Measurements from ENCODE around the gene MRPS18C.
"Not testable (repeated sequence)": the region's sequence is repeated elsewhere in the genome, so short reads cannot be mapped to it uniquely, and the experiment has no call there.

MRPS18C gene

DNA sequence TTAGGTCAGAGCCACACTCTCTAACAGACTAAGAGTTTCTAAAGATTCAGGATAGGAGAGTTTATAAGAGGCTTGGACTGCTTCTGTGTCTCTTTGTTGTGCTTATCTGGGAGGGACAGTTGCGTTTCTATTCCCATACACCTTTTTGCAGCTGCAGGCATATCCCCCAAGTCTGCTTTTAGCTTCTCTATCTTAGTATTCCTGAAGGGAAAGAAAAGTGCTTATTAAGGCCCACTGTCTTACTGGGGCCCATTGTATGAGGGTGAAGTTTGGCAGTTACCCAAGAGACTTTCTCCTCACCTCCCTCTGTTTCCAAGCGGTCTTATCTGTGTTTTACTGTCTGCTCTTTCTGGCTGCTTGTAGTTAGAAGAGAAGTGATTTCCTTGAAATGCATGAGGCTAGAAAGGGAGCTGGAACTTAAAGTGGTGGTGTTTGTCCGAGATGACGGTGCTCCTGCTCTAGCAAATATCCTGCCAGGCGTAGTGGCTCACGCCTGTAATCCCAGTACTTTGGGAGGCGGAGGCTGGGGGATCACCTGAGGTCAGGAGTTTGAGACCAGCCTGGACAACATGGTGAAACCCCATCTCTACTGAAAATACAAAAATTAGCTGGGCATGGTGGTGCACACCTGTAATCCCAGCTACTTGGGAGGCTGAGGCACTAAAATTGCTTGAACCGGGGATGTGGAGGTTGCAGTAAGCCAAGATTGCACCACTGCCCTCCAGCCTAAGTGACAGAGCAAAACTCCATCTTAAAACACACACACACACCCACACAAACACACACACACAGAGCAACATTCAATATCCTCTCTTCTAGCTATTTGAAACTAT lies 40.4 kb downstream of the MRPS18C start:
- not testable (repeated sequence) for FAIRE-seq; DNase-seq (ENCODE audit: insufficient read length, low spot score)

GRCh38 chr4:83498187-83498586 lies 42.3 kb downstream of the MRPS18C start:
- FAIRE-seq (no peak), DNase-seq (ENCODE audit: insufficient read length, low spot score) (no peak)

- DNase-seq (ENCODE audit: insufficient read length, low spot score); FAIRE-seq: not testable (repeated sequence)
Observed at GRCh38 chr4:83501671-83502070, 45.8 kb downstream of the MRPS18C start.

GRCh38 chr4:83503974-83504373 lies 48.1 kb downstream of the MRPS18C start:
- DNase-seq (ENCODE audit: insufficient read length, low spot score) (no peak), FAIRE-seq (no peak)

- DNase-seq (ENCODE audit: insufficient read length, low spot score) (no peak), FAIRE-seq (no peak)
Observed at GRCh38 chr4:83504503-83504902, 48.6 kb downstream of the MRPS18C start.

DNA sequence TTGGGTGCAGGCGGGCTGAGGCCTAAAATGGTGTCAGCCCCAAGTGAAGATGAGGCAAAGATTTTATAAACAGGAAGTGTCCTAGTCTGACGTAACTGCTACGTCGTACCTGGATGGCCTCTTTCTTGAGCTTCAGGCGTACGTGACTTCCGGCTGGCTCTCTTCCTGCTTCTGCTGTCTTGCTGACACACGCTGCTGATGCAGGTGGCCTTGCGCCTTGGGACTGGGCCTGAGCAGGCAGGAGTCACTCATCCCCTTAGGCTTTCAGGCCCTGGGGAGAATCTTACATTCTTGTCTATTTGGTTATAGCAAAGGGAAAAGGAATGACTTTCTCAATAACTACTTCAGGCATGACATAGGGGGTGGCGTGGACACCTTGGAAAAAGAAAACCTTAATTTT lies 49.1 kb downstream of the MRPS18C start:
- no peak for DNase-seq (ENCODE audit: insufficient read length, low spot score)
- no peak for FAIRE-seq

- DNase-seq (ENCODE audit: insufficient read length, low spot score) (peak; percentile 19), FAIRE-seq (peak; percentile 52)
Observed at GRCh38 chr4:83509156-83509585, 53.3 kb downstream of the MRPS18C start.

DNA sequence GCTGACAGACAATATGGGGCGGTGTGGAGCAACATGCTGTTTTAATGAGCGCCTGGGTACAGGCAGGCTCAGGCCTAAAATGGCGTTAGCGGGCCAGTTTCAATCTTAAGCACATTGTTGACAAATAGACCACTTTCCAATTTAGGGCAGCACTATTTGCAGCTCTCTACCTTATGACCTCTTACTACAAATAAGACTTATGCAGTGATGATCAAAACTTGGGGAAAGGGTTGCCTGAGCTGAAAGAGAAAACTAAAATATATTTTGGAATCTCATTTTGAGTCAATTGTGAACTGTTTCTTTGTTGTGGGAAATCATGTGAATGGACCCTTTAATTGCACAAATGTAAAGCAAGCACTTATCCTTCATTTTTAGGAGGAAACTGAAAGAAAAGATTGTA lies 54.6 kb downstream of the MRPS18C start:
- FAIRE-seq, result no peak
- no peak for DNase-seq (ENCODE audit: insufficient read length, low spot score)

Data from GM19239 (cell line).